T-helper 1 cell treated with Interleukin-12 subunit alpha and Interleukin-12 subunit beta and Interleukin-4 antibody, amounts not matched to agents 30 μg/mL and 1 μg/mL, for 36 hours (primary cell): ENCODE data around the gene IRF5.
"Not testable (repeated sequence)": the region's sequence is repeated elsewhere in the genome, so short reads cannot be mapped to it uniquely, and the experiment has no call there.

ENCODE experiments used
- H3K27ac Mint-ChIP-seq: one replicate; pipeline ENCODE4 v1.8.0; 2021; ENCODE audit warnings: mild to moderate bottlenecking, mixed read lengths
- H3K27me3 Mint-ChIP-seq: one replicate; pipeline ENCODE4 v1.8.0; 2021; ENCODE audit warnings: low read depth, mixed read lengths
- H3K36me3 Mint-ChIP-seq: one replicate; pipeline ENCODE4 v1.8.0; 2021; ENCODE audit warnings: low read depth, mixed read lengths
- H3K4me1 Mint-ChIP-seq: one replicate; pipeline ENCODE4 v1.8.0; 2021; ENCODE audit warnings: low read depth, mixed read lengths
- H3K4me3 Mint-ChIP-seq: one replicate; pipeline ENCODE4 v1.8.0; 2021; ENCODE audit warnings: mild to moderate bottlenecking, moderate library complexity, mixed read lengths
- H3K9me3 Mint-ChIP-seq: one replicate; pipeline ENCODE4 v1.8.0; 2021; ENCODE audit warnings: mixed read lengths

The IRF5 gene

DNA sequence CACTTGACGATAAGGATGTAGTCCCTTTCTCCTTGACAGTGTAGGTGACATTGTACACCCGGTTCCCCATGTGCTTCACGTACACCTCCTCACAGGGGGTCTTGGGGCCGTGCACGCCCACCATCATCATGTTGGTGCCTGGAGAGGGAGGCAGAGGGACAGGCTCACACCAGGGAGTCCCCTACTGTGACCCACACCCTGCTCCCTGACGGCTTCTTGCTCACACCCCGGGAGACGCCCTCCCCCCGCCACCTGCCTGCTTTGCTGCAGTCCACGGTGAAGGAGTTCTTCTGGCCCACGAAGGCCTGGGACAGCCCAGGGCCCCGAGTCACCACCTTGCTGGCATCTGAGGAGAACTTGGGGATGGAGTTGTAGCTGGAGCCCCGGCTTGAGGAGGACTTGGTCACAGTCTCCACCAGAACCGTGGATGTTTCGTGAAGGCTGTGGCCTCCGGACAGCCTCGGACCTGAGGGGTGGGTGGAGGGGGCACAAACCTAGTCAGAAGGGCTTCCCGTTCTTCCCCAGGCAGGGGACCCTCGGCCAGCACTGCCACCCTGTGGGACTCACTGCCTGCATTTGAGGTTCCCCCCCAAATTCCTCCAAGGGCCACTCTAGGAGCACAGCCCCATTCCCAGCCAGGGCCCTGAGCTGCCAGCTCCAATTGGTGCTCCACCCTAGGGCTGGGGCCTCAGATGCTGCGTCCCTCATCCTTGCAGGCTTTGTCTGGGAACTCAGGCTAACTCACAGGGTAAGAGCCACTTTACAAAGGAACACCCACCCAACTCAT, 24.8 kb upstream of the IRF5 start:
- H3K36me3 Mint-ChIP-seq, H3K27ac Mint-ChIP-seq, H3K9me3 Mint-ChIP-seq, H3K4me3 Mint-ChIP-seq, H3K4me1 Mint-ChIP-seq: not testable (repeated sequence)
- peaks cover 65% of the 10 kb centered on the region for H3K27me3 Mint-ChIP-seq

DNA sequence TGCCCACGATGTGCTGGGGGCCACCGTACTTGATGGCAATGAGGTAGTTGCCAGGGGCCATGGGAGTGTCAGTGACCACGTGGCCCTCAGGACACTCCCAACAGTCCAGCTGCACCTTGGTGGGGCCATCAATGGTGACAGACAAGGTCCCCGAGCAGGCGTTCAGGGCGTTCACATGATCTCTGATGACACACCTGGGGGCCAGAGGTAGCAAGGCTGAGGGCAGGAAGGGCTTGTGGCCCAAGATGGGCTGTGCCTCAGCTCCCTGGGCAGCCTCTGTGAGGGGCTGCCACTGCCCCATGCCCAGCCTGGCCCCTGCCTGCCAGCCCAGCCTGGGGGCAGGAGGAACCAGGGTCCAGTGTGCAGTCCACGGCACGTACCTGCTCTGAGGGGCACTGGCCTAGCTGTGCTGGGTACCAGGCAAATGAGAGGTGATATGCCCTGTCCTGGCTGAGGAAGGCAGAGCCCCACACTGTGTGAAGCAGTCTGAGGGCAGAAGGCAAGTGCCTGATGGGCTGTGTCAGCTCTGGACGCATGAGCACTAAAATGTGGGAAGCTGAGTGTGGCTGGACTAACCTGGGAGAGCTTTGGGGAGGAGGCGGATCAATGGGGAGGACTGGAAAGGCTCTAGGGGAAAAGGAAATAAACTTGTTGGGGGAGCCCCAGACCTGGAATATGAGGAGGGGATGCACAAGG, 23.7 kb upstream of the IRF5 start:
- Mint-ChIP-seq H3K27ac (no peak overlapping the region), H3K27me3 (peaks cover 67% of the 10 kb centered on the region), H3K4me1 (peaks cover 4% of the 10 kb centered on the region), H3K4me3 (no peak overlapping the region), H3K9me3 (no peaks in the 10 kb centered on the region), H3K36me3 (no peaks in the 10 kb centered on the region)

DNA sequence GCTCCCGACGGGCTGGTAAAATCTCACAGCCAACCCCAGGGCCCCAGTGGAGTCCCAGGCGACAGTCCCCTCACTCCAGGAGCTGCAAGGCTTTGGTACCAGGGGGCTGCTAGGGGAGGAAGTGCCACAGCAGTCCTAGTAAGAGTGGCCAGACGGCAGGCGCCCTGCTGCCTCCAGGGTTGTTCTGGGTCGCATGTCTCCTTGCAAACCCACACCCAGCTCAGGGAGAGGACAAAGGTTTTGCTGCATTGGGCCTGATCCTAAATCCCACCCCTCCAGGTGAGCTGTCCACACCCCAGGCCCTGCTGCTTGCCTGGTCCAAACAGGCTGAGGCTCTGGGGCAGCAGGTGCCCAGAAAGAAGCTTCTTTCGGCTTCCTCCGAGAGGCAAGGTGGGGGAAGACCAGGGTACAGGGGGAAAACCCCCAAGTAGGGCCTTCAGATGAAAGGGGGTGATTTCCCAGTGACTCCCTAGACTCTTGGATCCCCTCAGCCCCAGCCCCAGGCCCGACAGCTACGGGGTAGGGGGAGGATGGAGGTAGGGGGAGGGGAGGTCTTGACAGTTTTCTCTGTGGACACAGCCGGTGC, 23.1 kb upstream of the IRF5 start:
- Mint-ChIP-seq H3K36me3 (no peaks in the 10 kb centered on the region), H3K9me3 (no peaks in the 10 kb centered on the region), H3K4me1 (peaks cover 4% of the 10 kb centered on the region), H3K27me3 (peaks cover 67% of the 10 kb centered on the region), H3K4me3 (no peak overlapping the region), H3K27ac (no peak overlapping the region)

DNA sequence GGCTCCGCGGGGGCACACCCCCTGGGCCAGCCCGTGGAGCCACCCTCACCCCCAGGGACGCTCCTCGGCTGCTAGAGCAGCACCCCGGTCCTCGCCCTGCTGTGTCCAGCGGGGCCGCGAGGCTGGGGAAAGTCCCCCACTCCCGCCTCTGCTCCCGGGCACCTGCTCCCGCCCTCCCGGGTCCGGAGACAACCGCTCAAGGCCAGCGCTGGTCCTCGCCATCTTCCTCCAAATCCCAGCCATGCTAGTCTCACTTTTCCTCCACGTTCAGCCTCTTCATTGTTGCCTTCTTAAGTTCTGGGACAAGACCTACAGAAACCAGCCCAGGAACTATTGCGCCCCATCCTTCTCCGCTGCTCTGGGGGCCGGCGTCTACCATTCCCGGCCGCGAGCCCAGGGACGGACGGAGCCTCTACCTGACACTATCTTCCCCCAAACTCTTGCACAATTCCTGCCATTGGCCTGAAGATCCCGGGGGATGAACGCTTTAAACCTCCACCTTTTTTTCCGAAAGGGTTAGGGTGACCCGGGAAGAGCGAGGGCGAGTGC, 22.4 kb upstream of the IRF5 start:
- no peak overlapping the region for H3K27ac Mint-ChIP-seq

DNA sequence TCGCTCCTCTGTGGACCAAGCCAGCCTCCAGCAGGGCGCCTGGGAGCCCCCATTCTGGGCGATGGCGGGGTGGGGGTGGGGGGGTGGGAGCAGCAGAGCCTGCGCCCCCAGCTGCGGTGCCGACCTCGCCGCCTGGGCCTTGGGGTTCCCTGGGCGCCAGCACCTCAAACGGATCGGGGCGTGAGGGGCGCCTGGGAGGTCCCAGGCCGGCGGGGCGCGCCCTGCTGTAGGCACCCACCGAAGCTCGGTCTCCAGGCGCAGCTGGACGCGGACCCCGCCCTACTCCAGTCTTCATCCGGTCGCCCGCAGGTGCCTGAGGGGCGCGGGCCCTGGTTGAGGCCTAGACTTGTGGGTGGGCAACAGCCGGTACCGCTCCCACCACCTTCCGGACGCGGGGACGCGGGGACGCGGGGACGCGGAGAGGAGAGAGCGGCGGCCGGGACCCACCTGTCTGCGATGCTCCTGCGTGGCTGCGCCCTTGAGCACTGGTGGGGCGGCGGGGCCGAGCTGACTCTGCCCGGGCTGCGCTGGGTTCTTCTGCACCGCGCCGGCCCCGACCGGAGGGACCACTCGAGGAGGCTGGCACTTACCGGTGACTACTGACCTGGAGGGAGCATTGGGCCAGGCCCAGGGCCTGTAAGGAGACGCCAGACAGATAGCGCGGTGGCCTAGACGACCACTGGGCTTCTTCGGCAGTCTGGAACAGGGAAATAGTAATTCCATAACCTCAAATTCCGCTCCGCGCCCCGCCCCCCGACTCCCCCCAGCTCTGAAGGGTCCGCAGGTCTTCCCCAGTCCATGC, 21.7 kb upstream of the IRF5 start:
- peaks cover 4% of the 10 kb centered on the region for H3K4me1 Mint-ChIP-seq
- H3K4me3 Mint-ChIP-seq: no peak overlapping the region
- no peak overlapping the region for H3K27ac Mint-ChIP-seq
- peaks cover 68% of the 10 kb centered on the region for H3K27me3 Mint-ChIP-seq
- H3K36me3 Mint-ChIP-seq: no peaks in the 10 kb centered on the region
- H3K9me3 Mint-ChIP-seq: no peaks in the 10 kb centered on the region

More for the DNA sequence above, 22.4 kb upstream of the IRF5 start:
- Mint-ChIP-seq H3K27me3 (peaks cover 65% of the 10 kb centered on the region), H3K4me1 (peaks cover 4% of the 10 kb centered on the region), H3K4me3 (peak overlapping the region; percentile 47), H3K36me3 (no peaks in the 10 kb centered on the region), H3K9me3 (no peaks in the 10 kb centered on the region)

DNA sequence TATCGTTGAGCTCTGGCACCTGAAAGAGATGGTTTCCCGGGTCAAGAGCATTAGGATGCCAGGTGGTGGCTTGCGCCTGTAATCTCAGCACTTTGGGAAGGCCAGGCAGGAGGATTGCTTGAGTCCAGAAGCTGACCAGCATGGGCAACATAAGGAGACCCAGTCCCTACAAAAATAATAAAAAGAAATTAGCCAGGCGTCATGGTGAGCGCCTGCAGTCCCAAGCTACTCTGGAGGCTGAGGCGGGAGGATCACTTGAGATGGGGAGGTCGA, 21.1 kb upstream of the IRF5 start:
- Mint-ChIP-seq H3K4me1 (peaks cover 4% of the 10 kb centered on the region), H3K27ac (no peak overlapping the region), H3K4me3 (no peak overlapping the region), H3K27me3 (peaks cover 66% of the 10 kb centered on the region), H3K36me3 (no peaks in the 10 kb centered on the region), H3K9me3 (no peaks in the 10 kb centered on the region)

DNA sequence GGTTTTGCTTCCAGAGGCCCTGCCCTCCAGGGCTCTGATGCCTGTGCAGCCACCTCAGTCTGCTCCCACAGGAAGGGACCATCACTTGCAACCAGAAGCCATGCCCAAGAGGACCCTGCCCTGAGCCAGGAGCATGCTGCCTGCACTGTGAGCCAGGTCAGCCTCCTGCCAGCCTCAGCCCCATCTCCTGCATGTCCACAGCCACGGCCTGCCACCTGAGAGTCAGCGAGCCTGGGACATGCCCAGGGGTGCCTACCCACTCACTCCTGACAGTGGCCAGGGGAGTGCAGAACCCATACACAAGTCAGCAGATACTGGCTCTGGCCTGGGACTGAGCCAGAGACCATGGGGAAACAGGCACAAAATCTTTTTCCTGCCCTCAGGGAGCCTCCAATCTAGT, 20.6 kb upstream of the IRF5 start:
- Mint-ChIP-seq H3K27ac (no peak overlapping the region), H3K4me1 (peaks cover 4% of the 10 kb centered on the region), H3K9me3 (no peaks in the 10 kb centered on the region), H3K36me3 (no peaks in the 10 kb centered on the region), H3K27me3 (peaks cover 63% of the 10 kb centered on the region), H3K4me3 (no peak overlapping the region)

DNA sequence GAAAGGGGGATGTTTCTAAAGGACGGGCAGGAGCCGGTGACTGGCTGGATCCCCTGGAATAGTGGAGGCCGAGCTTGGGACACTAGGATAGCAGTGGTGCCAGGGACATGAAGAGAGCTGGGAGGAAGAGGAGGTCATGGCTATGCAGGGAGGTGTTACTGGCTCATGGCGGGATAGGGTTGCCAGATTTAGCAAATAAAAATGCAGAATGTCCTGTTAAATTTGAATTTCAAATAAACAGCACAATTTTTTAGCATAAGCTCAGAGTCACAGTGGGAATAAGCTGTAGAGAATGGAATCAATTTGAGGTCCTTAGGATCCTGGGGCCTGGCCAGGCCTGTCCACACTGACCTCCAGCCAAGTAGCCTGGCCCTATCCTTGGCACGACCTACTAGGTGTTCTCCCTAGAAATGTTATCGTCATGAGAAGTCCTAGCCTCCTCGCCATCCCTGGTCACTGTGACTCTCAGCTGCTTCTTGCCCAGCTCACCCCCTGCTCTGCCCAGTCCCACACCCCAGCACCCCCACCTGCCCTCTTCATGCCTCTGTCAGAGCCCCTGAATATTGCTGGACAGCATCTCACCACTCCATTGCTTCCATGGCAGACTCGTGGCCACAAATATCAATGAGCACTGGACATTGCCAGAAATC, 19.6 kb upstream of the IRF5 start:
- Mint-ChIP-seq H3K27me3 (peaks cover 61% of the 10 kb centered on the region), H3K4me1 (peaks cover 4% of the 10 kb centered on the region), H3K27ac (no peak overlapping the region), H3K4me3 (no peak overlapping the region), H3K9me3 (no peaks in the 10 kb centered on the region), H3K36me3 (no peaks in the 10 kb centered on the region)

DNA sequence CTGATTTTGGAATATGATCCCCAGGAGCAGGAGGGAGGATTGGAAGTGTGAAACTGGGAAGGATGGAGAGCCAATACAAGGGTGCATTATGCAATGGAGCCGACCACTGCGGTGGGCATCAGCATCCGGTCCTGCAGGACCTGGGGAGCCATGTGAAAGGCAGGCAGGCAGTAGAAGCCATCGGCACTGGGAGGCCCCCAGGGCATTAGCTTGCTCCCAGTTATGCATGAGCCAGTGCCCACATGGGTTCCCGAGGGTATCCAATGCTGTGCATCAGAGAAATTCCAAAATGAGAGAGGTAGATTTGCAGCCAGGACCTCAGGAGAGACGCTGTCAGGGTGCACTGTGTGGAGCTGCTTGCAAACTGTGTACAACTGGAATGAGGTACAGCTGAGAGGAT, 18.5 kb upstream of the IRF5 start:
- Mint-ChIP-seq H3K4me3 (no peak overlapping the region), H3K9me3 (no peaks in the 10 kb centered on the region), H3K27ac (no peak overlapping the region), H3K4me1 (peaks cover 3% of the 10 kb centered on the region), H3K36me3 (no peaks in the 10 kb centered on the region), H3K27me3 (peaks cover 66% of the 10 kb centered on the region)

DNA sequence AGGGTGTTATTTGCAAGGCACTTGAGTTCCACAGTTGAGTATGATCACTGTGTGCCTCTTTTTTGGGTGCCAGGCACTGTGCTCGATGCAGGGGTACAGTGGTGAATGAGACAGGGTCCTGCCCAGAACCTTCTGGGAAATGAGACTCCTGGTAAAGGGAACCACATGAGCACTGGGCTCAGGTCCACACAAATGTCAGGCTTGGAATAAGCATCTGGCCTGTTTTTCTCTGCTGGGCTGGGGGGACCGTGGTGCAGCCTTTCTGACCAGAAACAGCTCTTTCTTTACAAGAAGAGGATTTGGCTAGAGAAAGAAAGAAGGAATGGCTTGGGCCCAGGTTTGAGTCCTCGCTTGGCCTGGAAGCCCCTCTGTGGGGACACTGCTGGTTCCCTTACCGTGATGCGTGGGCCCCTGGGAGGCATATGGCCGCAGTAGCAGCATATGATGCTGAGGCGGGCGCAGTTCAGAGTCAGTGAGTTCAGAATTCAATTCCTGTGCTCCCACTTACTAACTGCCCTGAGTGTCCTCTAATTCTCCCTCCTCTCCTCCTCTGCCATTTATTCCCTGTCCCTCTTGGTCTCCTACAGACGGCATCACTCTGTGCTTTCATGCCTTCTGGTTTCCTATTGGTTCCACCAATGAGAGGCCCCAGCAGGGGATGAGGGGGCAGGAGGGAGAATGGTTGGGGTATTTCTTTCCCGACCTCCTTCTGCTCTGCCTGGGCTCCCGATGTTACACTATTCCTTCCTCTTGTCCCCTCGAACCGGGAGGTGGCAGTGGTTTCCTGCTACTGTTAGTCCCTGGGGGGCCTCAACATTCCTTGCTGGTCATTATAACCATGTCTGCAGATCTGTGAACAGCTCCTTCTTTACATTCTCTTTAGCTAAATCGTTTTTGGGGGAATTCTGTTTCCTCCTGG, 17.6 kb upstream of the IRF5 start:
- no peak overlapping the region for H3K27ac Mint-ChIP-seq
- H3K27me3 Mint-ChIP-seq: peaks cover 66% of the 10 kb centered on the region

DNA sequence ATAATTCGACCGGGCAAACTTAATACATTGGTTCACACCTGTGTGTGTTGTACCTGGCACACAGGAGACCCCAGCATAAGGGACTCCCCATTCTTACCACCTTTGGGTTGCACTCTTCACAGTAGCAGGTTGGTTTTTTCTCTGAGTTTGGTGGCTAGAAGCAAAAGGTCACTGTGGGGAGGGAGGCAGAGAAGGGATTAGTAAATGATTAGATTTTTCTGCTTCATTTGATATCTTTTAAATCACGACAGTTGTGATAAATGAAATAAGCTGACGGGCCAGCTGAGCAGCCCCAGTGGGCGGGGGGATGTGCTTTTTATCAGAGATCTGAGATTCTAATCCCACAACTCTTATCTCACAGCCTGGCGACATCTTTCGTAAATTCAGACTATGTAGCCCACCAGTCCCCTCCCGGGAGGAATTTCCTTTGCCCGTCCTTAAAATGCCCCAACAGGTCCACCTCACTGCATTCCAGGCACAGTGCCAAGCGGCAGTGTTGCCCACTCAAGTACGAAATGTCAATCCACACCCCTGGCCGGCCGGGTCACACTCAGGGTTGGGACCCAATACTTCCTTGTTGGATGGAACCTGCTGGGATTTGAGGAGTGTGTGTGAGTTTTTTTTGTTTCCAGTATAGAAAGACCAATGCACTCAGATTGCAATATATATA, 16.7 kb upstream of the IRF5 start:
- Mint-ChIP-seq H3K4me1 (no peaks in the 10 kb centered on the region), H3K36me3 (no peaks in the 10 kb centered on the region), H3K27me3 (peaks cover 62% of the 10 kb centered on the region), H3K27ac (no peak overlapping the region), H3K4me3 (no peak overlapping the region), H3K9me3 (no peaks in the 10 kb centered on the region)

More for the DNA sequence above, 17.6 kb upstream of the IRF5 start:
- H3K4me1 Mint-ChIP-seq: peaks cover 2% of the 10 kb centered on the region
- H3K36me3 Mint-ChIP-seq: no peaks in the 10 kb centered on the region
- no peaks in the 10 kb centered on the region for H3K9me3 Mint-ChIP-seq
- H3K4me3 Mint-ChIP-seq: no peak overlapping the region

DNA sequence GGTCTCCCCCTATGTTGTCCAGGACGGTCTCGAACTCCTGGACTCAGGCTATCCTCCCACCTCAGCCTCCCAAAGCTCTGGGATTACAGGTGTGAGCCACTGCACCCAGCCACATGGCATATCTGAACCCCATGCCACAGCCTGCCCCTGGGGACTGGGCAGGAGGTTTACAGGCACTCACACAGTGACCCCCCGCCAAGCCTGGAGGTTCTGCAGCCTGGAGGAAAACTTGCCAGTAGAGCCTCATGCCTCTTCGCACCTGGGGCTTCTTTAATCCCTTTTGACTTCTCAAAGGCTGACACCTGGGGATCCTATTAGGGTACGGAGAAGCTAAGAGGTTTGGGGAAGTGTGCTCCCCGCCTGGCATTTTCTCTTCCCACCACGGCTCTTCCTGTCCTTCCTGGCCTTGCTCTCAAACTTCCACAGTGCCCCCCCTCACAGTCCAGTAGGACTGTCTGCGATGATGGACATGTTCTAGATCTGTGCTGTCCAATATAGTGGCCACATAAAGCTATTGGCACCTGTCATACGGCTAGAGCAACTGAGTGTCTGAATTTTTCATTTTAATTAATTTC, 15.8 kb upstream of the IRF5 start:
- H3K36me3 Mint-ChIP-seq: no peaks in the 10 kb centered on the region
- no peak overlapping the region for H3K27ac Mint-ChIP-seq
- H3K4me3 Mint-ChIP-seq: no peak overlapping the region
- peaks cover 59% of the 10 kb centered on the region for H3K27me3 Mint-ChIP-seq
- H3K4me1 Mint-ChIP-seq: no peaks in the 10 kb centered on the region
- H3K9me3 Mint-ChIP-seq: no peaks in the 10 kb centered on the region
